Jurkat, Clone E6-1 (cell line): Measurements from ENCODE around the gene PIK3R5.

ENCODE experiments used
- DNase-seq: peaks from one replicate; pipeline ENCODE4 v3.0.0-alpha.2; 2011; ENCODE audit warnings: low read depth, low spot score
- H3K4me3 ChIP-seq: 2 replicates; pipeline ENCODE4 v1.5.1; 2011; ENCODE audit warnings: mild to moderate bottlenecking, low read length, control low read depth, moderate library complexity

Gene PIK3R5

GRCh38 chr17:8849311-8850041, 116.0 kb downstream of the PIK3R5 start:
- no peak for DNase-seq
- H3K4me3 ChIP-seq = no peak overlapping the region

GRCh38 chr17:8847891-8848290, 117.6 kb downstream of the PIK3R5 start:
- no peak overlapping the region for H3K4me3 ChIP-seq
- DNase-seq = no peak

- H3K4me3 ChIP-seq = no peak overlapping the region
- peak; percentile 45 for DNase-seq
These were observed 118.7 kb downstream of the PIK3R5 start for GRCh38 chr17:8846768-8847211.

- DNase-seq = no peak
These were observed 121.0 kb downstream of the PIK3R5 start for GRCh38 chr17:8844229-8845218.

GRCh38 chr17:8843344-8843743, 122.2 kb downstream of the PIK3R5 start:
- H3K4me3 ChIP-seq = no peak overlapping the region
- no peak for DNase-seq

More at GRCh38 chr17:8844229-8845218, 121.0 kb downstream of the PIK3R5 start:
- H3K4me3 ChIP-seq = no peak overlapping the region

- DNase-seq = no peak
- H3K4me3 ChIP-seq = no peak overlapping the region
These were observed 123.7 kb downstream of the PIK3R5 start for GRCh38 chr17:8841844-8842243.

GRCh38 chr17:8839410-8839935, 126.0 kb downstream of the PIK3R5 start:
- no peak overlapping the region for H3K4me3 ChIP-seq
- no peak for DNase-seq

GRCh38 chr17:8838551-8839095, 126.9 kb downstream of the PIK3R5 start:
- no peak for DNase-seq
- H3K4me3 ChIP-seq = no peak overlapping the region

GRCh38 chr17:8837563-8838075, 127.9 kb downstream of the PIK3R5 start:
- no peak for DNase-seq

GRCh38 chr17:8836821-8837562, 128.5 kb downstream of the PIK3R5 start:
- no peak overlapping the region for H3K4me3 ChIP-seq
- DNase-seq = no peak

More at GRCh38 chr17:8837563-8838075, 127.9 kb downstream of the PIK3R5 start:
- no peak overlapping the region for H3K4me3 ChIP-seq

- no peak overlapping the region for H3K4me3 ChIP-seq
- no peak for DNase-seq
These were observed 129.7 kb downstream of the PIK3R5 start for GRCh38 chr17:8835631-8836364.

GRCh38 chr17:8835106-8835505, 130.4 kb downstream of the PIK3R5 start:
- DNase-seq = no peak

GRCh38 chr17:8832711-8833352, 132.7 kb downstream of the PIK3R5 start:
- DNase-seq = no peak
- H3K4me3 ChIP-seq = no peak overlapping the region

More at GRCh38 chr17:8835106-8835505, 130.4 kb downstream of the PIK3R5 start:
- H3K4me3 ChIP-seq = no peak overlapping the region

- no peak overlapping the region for H3K4me3 ChIP-seq
- DNase-seq = no peak
These were observed 134.2 kb downstream of the PIK3R5 start for GRCh38 chr17:8831234-8831849.

GRCh38 chr17:8830141-8830540, 135.4 kb downstream of the PIK3R5 start:
- no peak for DNase-seq
- H3K4me3 ChIP-seq = no peak overlapping the region

- no peak overlapping the region for H3K4me3 ChIP-seq
- no peak for DNase-seq
These were observed 136.2 kb downstream of the PIK3R5 start for GRCh38 chr17:8829036-8829941.
